ENCODE results near the gene SMYD1. TPM values are rescaled to one million over a fixed set of nuclear protein-coding genes. Genes with fewer than 3 reads are reported as not detected.

SMYD1 gene
- total RNA-seq, 1 donor from 2014 or later: 7.3 TPM

- DNase-seq (ENCODE audit: low spot score): no peak
Measured at GRCh38 chr2:88087073-88087472, 19.4 kb downstream of the SMYD1 start.

GRCh38 chr2:88087763-88088162 is 20.1 kb downstream of the SMYD1 start:
- no peak for DNase-seq (ENCODE audit: low spot score)

DNA sequence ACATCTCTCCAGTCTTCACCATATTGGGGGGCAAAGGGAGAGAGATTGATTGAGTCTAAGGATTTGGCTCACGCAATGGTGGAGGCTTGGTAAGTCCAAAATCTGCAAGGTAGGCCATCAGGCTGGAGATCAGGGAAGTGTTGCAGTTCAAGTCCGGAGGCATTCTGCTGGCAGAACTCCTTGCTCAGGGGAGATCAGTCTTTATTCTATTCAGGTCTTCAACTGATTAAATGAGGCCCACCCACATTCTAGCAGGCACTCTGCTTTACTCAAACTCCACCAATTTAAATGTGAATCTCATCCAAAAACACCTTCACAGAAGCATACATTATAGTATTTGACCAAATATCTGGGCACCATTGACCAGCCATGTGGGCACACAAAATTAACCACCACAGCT is 21.4 kb downstream of the SMYD1 start:
- DNase-seq (ENCODE audit: low spot score): no peak

GRCh38 chr2:88090446-88091283 is 23.0 kb downstream of the SMYD1 start:
- no peak for DNase-seq (ENCODE audit: low spot score)

GRCh38 chr2:88091943-88092342 is 24.3 kb downstream of the SMYD1 start:
- DNase-seq (ENCODE audit: low spot score): no peak

GRCh38 chr2:88092773-88093172 is 25.1 kb downstream of the SMYD1 start:
- DNase-seq (ENCODE audit: low spot score): no peak

DNA sequence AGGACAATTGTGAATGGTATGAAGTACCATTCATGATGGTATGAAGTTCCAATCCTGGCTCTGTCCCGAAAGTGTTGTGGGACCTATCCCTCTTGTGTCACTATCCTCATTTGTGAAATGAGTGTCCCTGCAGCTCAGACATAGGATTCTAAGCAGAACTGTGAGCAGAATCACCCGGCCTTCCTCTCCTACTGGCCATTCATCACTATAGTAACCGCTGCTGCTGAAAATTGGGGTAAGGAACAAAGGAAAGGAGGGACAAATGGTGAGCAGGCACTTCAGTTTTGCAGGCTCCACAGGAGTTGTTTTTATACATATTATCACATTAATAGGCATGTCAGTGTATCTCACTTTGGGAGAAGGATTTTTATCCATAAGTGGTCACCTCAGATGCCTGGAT is 27.4 kb downstream of the SMYD1 start:
- DNase-seq (ENCODE audit: low spot score): no peak

DNA sequence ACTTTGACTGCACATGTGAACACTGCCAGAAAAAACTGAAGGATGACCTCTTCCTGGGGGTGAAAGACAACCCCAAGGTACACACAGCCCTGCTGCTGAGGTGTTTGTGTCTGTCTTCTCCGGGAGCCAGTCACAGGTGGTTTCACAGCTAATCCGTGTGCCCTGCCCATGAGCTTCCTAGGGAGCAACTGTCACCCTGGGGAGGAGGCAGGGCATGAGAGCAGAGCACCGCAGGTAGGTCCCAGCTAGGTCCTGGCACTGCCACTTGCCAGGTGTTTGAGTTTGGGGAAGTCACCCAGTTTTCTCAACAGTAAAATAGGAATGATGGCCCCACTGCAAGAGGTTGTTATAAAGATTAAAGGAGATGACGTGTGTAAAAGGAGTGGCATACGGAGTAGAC is 29.1 kb downstream of the SMYD1 start:
- no peak for DNase-seq (ENCODE audit: low spot score)

DNA sequence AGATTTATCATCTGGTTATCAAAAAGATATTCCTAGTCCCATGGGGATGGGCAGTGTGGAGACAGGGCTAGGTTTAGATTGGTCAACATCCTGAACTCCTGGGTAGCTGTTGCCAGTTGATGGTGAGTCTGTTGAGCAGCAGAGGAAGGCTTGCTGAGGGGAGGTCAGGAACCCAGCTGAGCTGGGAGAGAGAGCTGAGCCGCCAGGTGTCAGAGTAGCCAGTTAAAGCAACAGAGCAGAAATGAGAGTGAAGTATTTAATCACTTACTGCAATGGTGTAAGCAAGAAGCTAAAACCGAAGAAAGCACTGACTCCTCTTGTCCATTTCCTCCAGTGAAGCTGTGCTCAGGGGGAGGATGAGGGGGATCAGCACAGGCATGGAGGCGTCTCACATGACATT is 29.6 kb downstream of the SMYD1 start:
- no peak for DNase-seq (ENCODE audit: low spot score)

DNA sequence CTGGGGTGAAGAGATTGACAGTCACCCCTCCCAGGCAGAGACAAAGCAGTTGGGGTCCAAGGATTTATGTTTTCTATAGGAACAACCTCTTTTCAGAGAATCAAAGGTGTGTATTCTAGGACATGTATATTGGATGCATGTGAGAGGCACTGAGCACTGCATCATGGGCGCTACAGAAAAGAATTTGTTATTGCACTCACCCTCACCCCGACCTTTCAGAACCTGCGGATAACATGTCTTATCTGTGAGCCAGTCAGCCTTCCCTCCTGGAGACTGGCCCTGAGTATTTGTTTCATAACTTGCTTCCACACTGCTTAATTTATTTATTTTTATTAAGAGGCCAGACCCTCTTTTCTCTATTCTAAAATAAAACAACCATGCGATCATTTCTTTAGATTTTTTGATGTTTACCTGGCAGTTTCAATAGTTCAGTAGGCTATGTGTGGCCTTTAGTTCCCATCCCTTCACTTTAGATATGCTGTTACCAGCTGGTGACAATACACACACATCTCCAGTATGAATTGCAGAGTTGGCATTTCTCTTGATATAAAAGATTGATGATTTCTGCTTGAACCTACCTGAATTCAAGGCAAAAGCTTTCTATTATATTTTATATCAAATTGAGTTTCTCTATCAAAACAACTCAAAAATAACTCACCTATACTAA is 30.4 kb downstream of the SMYD1 start:
- no peak for DNase-seq (ENCODE audit: low spot score)

- DNase-seq (ENCODE audit: low spot score): no peak
Measured at GRCh38 chr2:88098558-88098900, 30.9 kb downstream of the SMYD1 start.

GRCh38 chr2:88099798-88100488 is 32.3 kb downstream of the SMYD1 start:
- no peak for DNase-seq (ENCODE audit: low spot score)

DNA sequence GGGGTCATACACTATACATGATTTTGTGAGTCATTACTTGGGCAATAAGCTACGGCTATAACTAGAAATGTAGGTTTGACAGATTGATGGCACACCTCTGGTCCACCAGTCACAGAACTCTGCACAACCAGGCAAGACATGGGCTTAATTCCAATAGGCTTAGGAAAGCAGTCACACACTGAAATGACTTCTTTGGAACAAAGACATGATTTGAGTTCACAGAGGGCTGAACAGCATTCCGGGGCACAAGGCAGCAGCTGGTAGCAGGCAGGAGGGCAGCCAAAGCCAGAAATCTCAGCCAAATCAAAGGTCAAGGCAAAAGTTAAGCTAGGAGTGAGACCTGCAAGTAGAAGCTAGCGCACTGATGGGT is 32.8 kb downstream of the SMYD1 start:
- DNase-seq (ENCODE audit: low spot score): no peak

DNA sequence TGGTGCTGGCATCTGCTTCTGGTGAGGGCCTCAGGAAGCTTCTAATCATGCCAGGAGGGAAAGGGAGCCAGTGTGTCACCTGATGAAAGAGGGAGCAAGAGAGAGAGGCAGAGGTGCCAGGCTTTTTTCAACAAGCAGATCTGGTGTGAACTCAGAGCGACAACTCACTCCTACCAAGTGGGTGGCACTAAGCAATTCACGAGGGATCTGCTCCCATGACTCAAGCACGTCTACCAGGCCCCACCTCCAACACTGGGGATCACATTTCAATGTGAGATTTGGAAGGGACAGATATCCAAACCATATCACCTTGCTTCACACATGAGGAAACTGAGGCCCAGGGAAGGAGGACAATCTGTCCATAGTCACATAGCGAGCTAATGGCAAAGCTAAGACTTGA is 41.2 kb downstream of the SMYD1 start:
- DNase-seq (ENCODE audit: low spot score): no peak

- DNase-seq (ENCODE audit: low spot score): no peak
Measured at GRCh38 chr2:88110830-88111229, 43.2 kb downstream of the SMYD1 start.

DNA sequence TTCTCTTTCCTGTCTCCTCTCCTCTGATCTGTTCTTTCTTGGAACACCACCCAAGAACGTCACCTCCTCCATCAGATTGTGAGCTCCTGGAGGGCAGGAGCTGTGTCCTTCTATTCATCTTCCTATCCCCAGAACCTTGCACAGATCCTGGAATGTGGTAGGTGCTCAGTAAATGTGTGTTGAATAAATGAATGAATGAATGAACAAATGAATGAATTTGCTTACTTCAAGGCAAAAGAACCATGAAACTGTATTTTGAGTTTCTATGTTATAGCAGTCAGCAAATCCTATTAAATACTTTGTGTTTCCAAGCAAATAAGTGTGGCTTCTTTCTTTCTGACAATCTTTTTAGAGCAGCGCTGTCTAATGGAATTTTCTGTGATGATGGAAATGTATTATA is 45.4 kb downstream of the SMYD1 start:
- no peak for DNase-seq (ENCODE audit: low spot score)

DNA sequence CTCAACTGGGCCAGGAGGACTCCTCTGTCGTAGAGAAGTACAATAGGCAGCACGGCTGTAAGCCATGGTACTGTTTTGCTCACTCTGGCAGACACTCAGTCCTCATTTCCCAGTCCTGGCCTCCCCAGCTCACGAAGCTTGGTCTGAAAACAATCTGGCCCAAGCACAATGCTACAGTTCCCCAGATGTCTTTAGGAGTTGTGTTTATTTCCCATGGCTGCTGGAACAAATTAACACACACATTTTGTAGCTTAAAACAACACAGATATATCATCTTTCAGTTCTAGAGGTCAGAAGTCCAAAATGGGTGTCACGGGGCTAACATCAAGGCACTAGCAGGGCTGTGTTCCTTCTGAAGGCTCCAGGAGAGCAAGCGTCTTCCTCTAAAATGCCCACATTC is 47.3 kb downstream of the SMYD1 start:
- DNase-seq (ENCODE audit: low spot score): no peak

DNA sequence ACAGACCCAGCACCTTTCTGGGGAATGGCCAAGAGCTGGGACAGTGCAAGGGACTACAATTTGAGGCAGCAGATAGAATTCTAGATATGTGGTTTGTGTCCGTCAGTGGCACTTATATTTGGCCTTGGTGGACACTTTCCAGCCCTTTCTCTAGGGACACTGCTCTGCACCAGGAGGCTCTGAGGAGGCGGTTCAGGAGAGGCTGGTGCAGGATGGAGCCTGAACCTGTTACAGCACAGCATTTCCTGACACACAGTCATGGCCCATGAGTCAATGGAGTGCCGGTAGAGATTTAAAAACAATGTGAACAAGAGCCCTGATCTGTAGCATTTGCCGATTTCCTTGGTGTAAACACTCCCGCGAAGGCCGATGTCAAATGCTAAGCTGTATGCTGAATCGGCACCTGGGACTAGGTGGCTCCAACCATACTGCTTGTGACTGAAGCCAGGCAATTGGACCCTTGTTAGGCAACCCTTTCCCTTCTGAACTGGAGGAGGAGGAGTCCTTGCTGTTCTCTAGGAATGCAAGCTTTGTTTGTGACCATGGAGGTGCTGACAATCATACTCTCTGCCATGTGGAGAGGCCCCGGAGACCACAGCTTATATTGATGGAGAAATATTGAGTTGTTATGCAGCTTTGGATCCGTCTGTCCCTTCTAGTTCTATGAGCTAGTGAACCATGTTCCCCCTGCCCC is 48.3 kb downstream of the SMYD1 start:
- DNase-seq (ENCODE audit: low spot score): no peak

- no peak for DNase-seq (ENCODE audit: low spot score)
Measured at GRCh38 chr2:88116669-88117432, 49.2 kb downstream of the SMYD1 start.

DNA sequence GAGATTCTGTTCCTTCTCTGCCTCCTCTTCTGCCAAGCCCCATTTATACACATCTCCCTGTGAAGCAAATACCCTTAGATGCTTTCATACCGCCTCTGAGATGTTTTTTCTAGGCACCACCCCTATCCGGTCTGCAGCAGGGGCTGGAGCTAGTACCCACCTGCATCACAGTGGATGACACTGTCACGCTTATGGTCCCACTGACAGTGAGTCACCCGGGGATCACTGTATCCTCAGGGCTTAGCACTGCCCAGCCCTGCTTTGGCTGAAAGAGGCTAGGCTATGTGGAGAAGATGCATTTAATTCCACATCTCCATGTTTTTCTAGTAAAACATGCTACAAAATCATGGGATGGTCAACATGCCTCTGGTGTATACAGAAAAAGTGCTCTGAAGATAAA is 50.3 kb downstream of the SMYD1 start:
- no peak for DNase-seq (ENCODE audit: low spot score)

GRCh38 chr2:88121678-88122077 is 54.1 kb downstream of the SMYD1 start:
- no peak for DNase-seq (ENCODE audit: low spot score)

All from mucosa of gallbladder (tissue), 1 donor.